ENCODE results near the gene CDC42BPA. TPM values are rescaled to one million over a fixed set of nuclear protein-coding genes. Genes with fewer than 3 reads are reported as not detected.
A peak's percentile ranks its signal among the peaks of the same experiment; 100 is the strongest.

The CDC42BPA gene
- total and polyA plus RNA-seq, 9 of the 15 experiments (the other 6 are each of a cell fraction or from before 2014, with no cell fraction given) = 8.0 to 77.5 (median 52.1) TPM

- TF ChIP-seq HMGXB4 (CRISPR knock-in tag; IDR thresholded peaks at IDR 0.05) (0 out of 2 replicates have a peak, but pooled peaks have one; percentile 47), ZEB2 (IDR thresholded peaks at IDR 0.05) (no peak), ARID2 (IDR thresholded peaks at IDR 0.05) (no peak), HOMEZ (CRISPR knock-in tag; IDR thresholded peaks at IDR 0.05) (no peak), ZNF121 (CRISPR knock-in tag; conservative IDR thresholded peaks at IDR 0.05) (no peak), MECOM (CRISPR knock-in tag; IDR thresholded peaks at IDR 0.05) (0 out of 2 replicates have a peak, but pooled peaks have one; percentile 24), ADNP (tag; IDR thresholded peaks at IDR 0.05) (0 out of 2 replicates have a peak, but pooled peaks have one; percentile 4), NFE2L1 (tag; IDR thresholded peaks at IDR 0.05; ENCODE audit: borderline replicate concordance, low read depth) (no peak), ARNT (IDR thresholded peaks at IDR 0.05) (no peak), ZNF764 (CRISPR knock-in tag; IDR thresholded peaks at IDR 0.05; ENCODE audit: low read depth) (no peak), ZNF318 (IDR thresholded peaks at IDR 0.05; ENCODE audit: borderline replicate concordance in 1 of 2, low read depth in 1 of 2) (peak in 1 of 2 experiments; percentile 58; a peak in 2 of 4 replicates), LEF1 (IDR thresholded peaks at IDR 0.05) (no peak), RCOR1 (IDR thresholded peaks at IDR 0.05; ENCODE audit: borderline replicate concordance in 1 of 2, low read depth in 2 of 2, low read length in 2 of 2) (peak in 1 of 2 experiments; percentile 19; a peak in 1 of 4 replicates), JUND (IDR thresholded peaks at IDR 0.05; ENCODE audit: borderline replicate concordance, low read depth, low read length) (peak; percentile 23; the same call in 1 of the 2 replicates), JUND (tag; IDR thresholded peaks at IDR 0.05; ENCODE audit: borderline replicate concordance, low read depth, low read length) (no peak; the same call in 2 of the 3 replicates), HDAC1 (IDR thresholded peaks at IDR 0.05) (no peak), KLF10 (CRISPR knock-in tag; IDR thresholded peaks at IDR 0.05) (no peak)
These were observed 2.5 kb downstream of the CDC42BPA start (continued) for GRCh38 chr1:227315629-227316346.
